ENCODE results near the gene DHDH. TPM values are rescaled to one million over a fixed set of nuclear protein-coding genes. Genes with fewer than 3 reads are reported as not detected.

Gene DHDH
- total RNA-seq, 4 donors from 2014 or later, result 0.57 TPM; not detected in 3

GRCh38 chr19:48970923-48971395 lies 37.5 kb downstream of the DHDH start:
- H3K9me3 ChIP-seq, result no peaks in the 10 kb centered on the region
- WGBS, result 21% methylated on average over 19 of the region's 19 CpGs
- peaks cover 32 to 41% (median 37%) of the 10 kb centered on the region in 4 donors for H3K4me1 ChIP-seq
- H3K4me3 ChIP-seq, result no peak overlapping the region
- DNase-seq (ENCODE audit: extremely low spot score), result no peak
- peaks cover 31 to 95% (median 82%) of the 10 kb centered on the region in 4 donors for H3K36me3 ChIP-seq
- intact Hi-C loops (cut with DNase I), result loop anchor here (5.0 kb wide), 1 partner anchor 184 kb away; no protein-coding TSS in a partner anchor
- peak overlapping the region in 3 of 4 donors; percentile 32 to 61 (median 51) for H3K27ac ChIP-seq (replicated peaks in 1 of 4)
- H3K27me3 ChIP-seq, result no peaks in the 10 kb centered on the region
- peak; percentile 59 to 64 for TF ChIP-seq POLR2AphosphoS5 (IDR thresholded peaks at IDR 0.05)
- no peak for TF ChIP-seq EP300 (IDR thresholded peaks at IDR 0.05)
- TF ChIP-seq CTCF (IDR thresholded peaks at IDR 0.05), result peak; percentile 85 to 99 (median 95)

- Histone ChIP-seq H3K27ac (replicated peaks in 1 of 4) (no peak overlapping the region), H3K27me3 (no peaks in the 10 kb centered on the region)
- intact Hi-C loops (cut with DNase I), result no loop called here
These were observed 42.7 kb downstream of the DHDH start for GRCh38 chr19:48975947-48976847.

GRCh38 chr19:48977061-48977460 lies 43.6 kb downstream of the DHDH start:
- WGBS, result 71% methylated on average over 2 of the region's 2 CpGs
- no peak for DNase-seq (ENCODE audit: extremely low spot score)
- TF ChIP-seq POLR2A (IDR thresholded peaks at IDR 0.05; ENCODE audit: low read depth), result no peak
- TF ChIP-seq CTCF (IDR thresholded peaks at IDR 0.05), result no peak
- TF ChIP-seq EP300 (IDR thresholded peaks at IDR 0.05), result no peak
- TF ChIP-seq POLR2AphosphoS5 (IDR thresholded peaks at IDR 0.05), result no peak
- Histone ChIP-seq H3K27ac (replicated peaks in 1 of 4) (peak overlapping the region in 2 of 4 donors; percentile 22 to 88), H3K36me3 (peaks cover 19 to 77% (median 59%) of the 10 kb centered on the region in 4 donors), H3K27me3 (no peaks in the 10 kb centered on the region), H3K4me1 (peaks cover 20 to 23% (median 22%) of the 10 kb centered on the region in 4 donors), H3K9me3 (no peaks in the 10 kb centered on the region), H3K4me3 (no peak overlapping the region)
- intact Hi-C loops (cut with DNase I), result no loop called here

More at GRCh38 chr19:48975947-48976847, 42.7 kb downstream of the DHDH start:
- H3K4me3 ChIP-seq, result no peak overlapping the region
- H3K4me1 ChIP-seq, result peaks cover 21 to 23% (median 22%) of the 10 kb centered on the region in 4 donors
- WGBS, result 87% methylated on average over 12 of the region's 13 CpGs
- TF ChIP-seq EP300 (IDR thresholded peaks at IDR 0.05) (no peak), CTCF (IDR thresholded peaks at IDR 0.05) (peak in 2 of 3 experiments; percentile 14 to 17), POLR2A (IDR thresholded peaks at IDR 0.05; ENCODE audit: low read depth) (no peak), POLR2AphosphoS5 (IDR thresholded peaks at IDR 0.05) (peak in 1 of 2 donors; percentile 12)
- peaks cover 19 to 77% (median 59%) of the 10 kb centered on the region in 4 donors for H3K36me3 ChIP-seq
- no peak for DNase-seq (ENCODE audit: extremely low spot score)
- no peaks in the 10 kb centered on the region for H3K9me3 ChIP-seq

- no peaks in the 10 kb centered on the region for H3K27me3 ChIP-seq
- H3K4me3 ChIP-seq, result no peak overlapping the region
- no peak overlapping the region for H3K27ac ChIP-seq (replicated peaks in 1 of 4)
- DNase-seq (ENCODE audit: extremely low spot score), result no peak
- peaks cover 20 to 23% (median 22%) of the 10 kb centered on the region in 4 donors for H3K4me1 ChIP-seq
- TF ChIP-seq POLR2AphosphoS5 (IDR thresholded peaks at IDR 0.05), result no peak
- TF ChIP-seq CTCF (IDR thresholded peaks at IDR 0.05), result no peak
- peaks cover 26 to 82% (median 72%) of the 10 kb centered on the region in 4 donors for H3K36me3 ChIP-seq
- no peaks in the 10 kb centered on the region for H3K9me3 ChIP-seq
- intact Hi-C loops (cut with DNase I), result no loop called here
- WGBS, result 94% methylated on average over 9 of the region's 9 CpGs
These were observed 48.8 kb downstream of the DHDH start for GRCh38 chr19:48982280-48982679.

Data from esophagus muscularis mucosa (tissue), 4 donors.